ENCODE results near the gene EEF1AKMT2. TPM values are rescaled to one million over a fixed set of nuclear protein-coding genes. Genes with fewer than 3 reads are reported as not detected.

Gene EEF1AKMT2
- total and polyA plus RNA-seq, 9 of the 15 experiments (the other 6 are each of a cell fraction or from before 2014, with no cell fraction given): 9.3 to 34.3 (median 23.7) TPM

GRCh38 chr10:124717911-124718741 lies 73.6 kb downstream of the EEF1AKMT2 start (continued):
- TF ChIP-seq ZNF639 (CRISPR knock-in tag; conservative IDR thresholded peaks at IDR 0.05 in 1 of 2, IDR thresholded peaks at IDR 0.05 in 1 of 2) (0 out of 4 replicates have a peak, but pooled peaks of 1 of the 2 experiments have one; percentile 26), SMARCB1 (IDR thresholded peaks at IDR 0.05; ENCODE audit: insufficient read length, low read depth) (no peak), ZNF124 (CRISPR knock-in tag; IDR thresholded peaks at IDR 0.05) (no peak), HMG20B (CRISPR knock-in tag; IDR thresholded peaks at IDR 0.05) (no peak), CHD1 (IDR thresholded peaks at IDR 0.05; ENCODE audit: low read length) (no peak), ZNF75A (CRISPR knock-in tag; IDR thresholded peaks at IDR 0.05) (no peak), HLTF (IDR thresholded peaks at IDR 0.05) (peak; percentile 61; the same call in 1 of the 2 replicates), SMC3 (conservative IDR thresholded peaks at IDR 0.05; ENCODE audit: insufficient read depth, low read depth, low read length) (no peak), GABPB2 (CRISPR knock-in tag; conservative IDR thresholded peaks at IDR 0.05) (no peak), IRF2 (CRISPR knock-in tag; IDR thresholded peaks at IDR 0.05) (no peak), ATF1 (CRISPR knock-in tag; IDR thresholded peaks at IDR 0.05) (no peak), ATF1 (tag; IDR thresholded peaks at IDR 0.05) (peak; percentile 63), NR2C1 (IDR thresholded peaks at IDR 0.05) (peak; percentile 62), NR2C1 (tag; IDR thresholded peaks at IDR 0.05) (peak; percentile 79), CLOCK (CRISPR knock-in tag; IDR thresholded peaks at IDR 0.05; ENCODE audit: borderline replicate concordance) (no peak), ZBED1 (IDR thresholded peaks at IDR 0.05) (peak; percentile 36; the same call in 1 of the 2 replicates), ZNF785 (CRISPR knock-in tag; IDR thresholded peaks at IDR 0.05) (no peak), CTBP1 (IDR thresholded peaks at IDR 0.05; ENCODE audit: borderline replicate concordance) (peak; percentile 81), KLF13 (tag; IDR thresholded peaks at IDR 0.05; ENCODE audit: borderline replicate concordance, low read depth) (peak; percentile 46; the same call in 1 of the 2 replicates), NFE2 (IDR thresholded peaks at IDR 0.05; ENCODE audit: low read depth) (no peak; the same call in 1 of the 2 replicates), ZBTB26 (CRISPR knock-in tag; IDR thresholded peaks at IDR 0.05) (no peak)
